Urinary bladder (tissue), 4 donors: ENCODE data around the gene MAP2K1. TPM values are rescaled to one million over a fixed set of nuclear protein-coding genes. Genes with fewer than 3 reads are reported as not detected.
"Not testable (repeated sequence)": the region's sequence is repeated elsewhere in the genome, so short reads cannot be mapped to it uniquely, and the experiment has no call there.

Source experiments
- DNase-seq: peaks from one replicate; pipeline ENCODE4 v3.0.0-alpha.2; 2015; ENCODE audit errors: extremely low spot score
- H3K27ac ChIP-seq: one replicate; pipeline ENCODE4 v1.5.1; 2013; ENCODE audit warnings: low read depth, mild to moderate bottlenecking, moderate library complexity
- H3K36me3 ChIP-seq: one replicate; pipeline ENCODE4 v1.6.1; 2013; ENCODE audit warnings: mild to moderate bottlenecking, moderate library complexity; ENCODE audit not compliant: insufficient read depth
- H3K4me1 ChIP-seq: one replicate; pipeline ENCODE4 v1.6.1; 2013; ENCODE audit warnings: mild to moderate bottlenecking, moderate library complexity; ENCODE audit not compliant: insufficient read depth
- H3K4me3 ChIP-seq: one replicate; pipeline ENCODE4 v1.5.1; 2013; ENCODE audit warnings: low read depth, low read length
- WGBS: extraction: QIAGEN DNeasy Blood & Tissue Kit; methylation state at CpG from one replicate; pipeline ENCODE4 v1.1.7; 2013; 5-methylcytosine and 5-hydroxymethylcytosine counted together
- polyA plus RNA-seq: library from polyadenylated mRNA; stranded (reverse); fragments of 200-250 nt; gene quantifications from one replicate; pipeline ENCODE4 v1.2.3, GENCODE V29; 2013
- total RNA-seq: library from RNA; depleted of rRNA; stranded (reverse); fragments of >200 nt; gene quantifications from one replicate; pipeline ENCODE4 v1.2.3, GENCODE V29; 2014
- donor health status: healthy with polysubstance abuse.
- donor health status: healthy.

MAP2K1 gene
- total and polyA plus RNA-seq, 2 donors = 17.8 to 44.1 TPM

- no peaks in the 10 kb centered on the region for H3K4me1 ChIP-seq
- H3K36me3 ChIP-seq = no peaks in the 10 kb centered on the region
- H3K27ac ChIP-seq = no peak overlapping the region
- DNase-seq = no peak
- WGBS = 93% methylated on average over 3 of the region's 3 CpGs
- no peak overlapping the region for H3K4me3 ChIP-seq
Observed at GRCh38 chr15:66423149-66423548, 36.4 kb downstream of the MAP2K1 start.

GRCh38 chr15:66424963-66425612, 38.4 kb downstream of the MAP2K1 start:
- H3K4me3 ChIP-seq = no peak overlapping the region
- 95% methylated on average over 9 of the region's 9 CpGs for WGBS
- no peaks in the 10 kb centered on the region for H3K4me1 ChIP-seq
- DNase-seq = no peak
- no peaks in the 10 kb centered on the region for H3K36me3 ChIP-seq
- no peak overlapping the region for H3K27ac ChIP-seq

- H3K36me3 ChIP-seq = no peaks in the 10 kb centered on the region
- no peak for DNase-seq
- H3K4me1 ChIP-seq = no peaks in the 10 kb centered on the region
- WGBS = 80% methylated on average over 4 of the region's 4 CpGs
- H3K4me3 ChIP-seq = no peak overlapping the region
- no peak overlapping the region for H3K27ac ChIP-seq
Observed at GRCh38 chr15:66425837-66426236, 39.1 kb downstream of the MAP2K1 start.

GRCh38 chr15:66429117-66429516, 42.4 kb downstream of the MAP2K1 start:
- Histone ChIP-seq H3K4me3 (no peak overlapping the region), H3K27ac (no peak overlapping the region), H3K4me1 (no peaks in the 10 kb centered on the region), H3K36me3 (no peaks in the 10 kb centered on the region)
- WGBS = 81% methylated on average over 4 of the region's 4 CpGs
- DNase-seq = no peak

- H3K27ac ChIP-seq = no peak overlapping the region
- 89% methylated on average over 7 of the region's 7 CpGs for WGBS
- no peak overlapping the region for H3K4me3 ChIP-seq
- no peak for DNase-seq
- no peaks in the 10 kb centered on the region for H3K36me3 ChIP-seq
- H3K4me1 ChIP-seq = no peaks in the 10 kb centered on the region
Observed at GRCh38 chr15:66429546-66429945, 42.8 kb downstream of the MAP2K1 start.

GRCh38 chr15:66430627-66431255, 44.0 kb downstream of the MAP2K1 start:
- H3K27ac ChIP-seq = no peak overlapping the region
- H3K4me1 ChIP-seq = no peaks in the 10 kb centered on the region
- H3K36me3 ChIP-seq = no peaks in the 10 kb centered on the region
- DNase-seq = no peak
- no peak overlapping the region for H3K4me3 ChIP-seq
- WGBS = 39% methylated on average over 3 of the region's 3 CpGs

GRCh38 chr15:66433726-66434125, 47.0 kb downstream of the MAP2K1 start:
- no peak overlapping the region for H3K4me3 ChIP-seq
- WGBS = 89% methylated on average over 2 of the region's 2 CpGs
- no peak for DNase-seq
- no peak overlapping the region for H3K27ac ChIP-seq
- no peaks in the 10 kb centered on the region for H3K4me1 ChIP-seq
- H3K36me3 ChIP-seq = no peaks in the 10 kb centered on the region

- Histone ChIP-seq H3K27ac (no peak overlapping the region), H3K4me1 (no peaks in the 10 kb centered on the region), H3K36me3 (peaks cover 3% of the 10 kb centered on the region), H3K4me3 (no peak overlapping the region)
- WGBS = 85% methylated on average over 2 of the region's 2 CpGs
- no peak for DNase-seq
Observed at GRCh38 chr15:66440501-66440900, 53.8 kb downstream of the MAP2K1 start.

- H3K4me3 ChIP-seq = no peak overlapping the region
- H3K36me3 ChIP-seq = no peaks in the 10 kb centered on the region
- 91% methylated on average over 4 of the region's 4 CpGs for WGBS
- no peak for DNase-seq
- H3K27ac ChIP-seq = no peak overlapping the region
- H3K4me1 ChIP-seq = no peaks in the 10 kb centered on the region
Observed at GRCh38 chr15:66452420-66452819, 65.7 kb downstream of the MAP2K1 start.

GRCh38 chr15:66452971-66453580, 66.4 kb downstream of the MAP2K1 start:
- Histone ChIP-seq H3K27ac (no peak overlapping the region), H3K4me1 (no peaks in the 10 kb centered on the region), H3K4me3 (no peak overlapping the region), H3K36me3 (no peaks in the 10 kb centered on the region)
- no peak for DNase-seq
- WGBS = 67% methylated on average over 1 of the region's 1 CpG

GRCh38 chr15:66454143-66454542, 67.4 kb downstream of the MAP2K1 start:
- Histone ChIP-seq H3K36me3 (no peaks in the 10 kb centered on the region), H3K27ac (no peak overlapping the region), H3K4me1 (no peaks in the 10 kb centered on the region), H3K4me3 (no peak overlapping the region)
- no peak for DNase-seq
- 91% methylated on average over 2 of the region's 2 CpGs for WGBS

GRCh38 chr15:66456211-66456610, 69.5 kb downstream of the MAP2K1 start:
- H3K4me1 ChIP-seq = no peaks in the 10 kb centered on the region
- DNase-seq = no peak
- 69% methylated on average over 3 of the region's 3 CpGs for WGBS
- no peaks in the 10 kb centered on the region for H3K36me3 ChIP-seq
- no peak overlapping the region for H3K4me3 ChIP-seq
- H3K27ac ChIP-seq = no peak overlapping the region

GRCh38 chr15:66459818-66460615, 73.3 kb downstream of the MAP2K1 start:
- 82% methylated on average over 3 of the region's 3 CpGs for WGBS
- H3K4me1 ChIP-seq = no peaks in the 10 kb centered on the region
- no peak for DNase-seq
- no peak overlapping the region for H3K27ac ChIP-seq
- H3K36me3 ChIP-seq = no peaks in the 10 kb centered on the region
- H3K4me3 ChIP-seq = no peak overlapping the region

GRCh38 chr15:66461294-66461693, 74.6 kb downstream of the MAP2K1 start:
- H3K27ac ChIP-seq = not testable (repeated sequence)
- 97% methylated on average over 6 of the region's 6 CpGs for WGBS

More at GRCh38 chr15:66461294-66461693, 74.6 kb downstream of the MAP2K1 start:
- H3K36me3 ChIP-seq, H3K4me1 ChIP-seq, H3K4me3 ChIP-seq, DNase-seq: not testable (repeated sequence)
